H1 (cell line): ENCODE results near the gene CFAP161. TPM values are rescaled to one million over a fixed set of nuclear protein-coding genes. Genes with fewer than 3 reads are reported as not detected.

ENCODE experiments used
- CTCF ChIA-PET: fragments of 300-600 bp; sonication (Branson Sonifier 250); formaldehyde crosslinking; loops from one replicate; lab custom pipeline; 2021; ENCODE audit not compliant: partially characterized antibody; lab: Charles Lee
- POLR2A ChIA-PET: fragments of 300-600 bp; sonication (Branson Sonifier 250); formaldehyde crosslinking; loops from one replicate; lab custom pipeline; 2021; ENCODE audit warnings: inconsistent platforms; ENCODE audit not compliant: partially characterized antibody; lab: Charles Lee
- DNase-seq, 2 experiments: peaks; one replicate each; pipeline versions ENCODE4 v3.0.0 to v3.0.0-alpha.2; 2010 to 2022; ENCODE audit warnings: low spot score in 2 of 2, low read depth in 1 of 2, mixed read lengths in 1 of 2
- FAIRE-seq: peaks from 2 replicates; lab custom pipeline; 2011; peaks lifted over from hg19 to GRCh38; lab: Jason Lieb, UNC
- H2AFZ ChIP-seq: 2 replicates; pipeline ENCODE4 v1.8.1; 2012; ENCODE audit warnings: low read length, inconsistent platforms
- H2AK5ac ChIP-seq: 2 replicates; pipeline ENCODE4 v1.6.1; 2013; ENCODE audit warnings: low read depth, low read length
- H2BK120ac ChIP-seq: replicated peaks from 2 replicates; pipeline ENCODE3; 2013; ENCODE audit warnings: low read depth, low read length, inconsistent platforms
- H2BK12ac ChIP-seq: 2 replicates; pipeline ENCODE4 v1.6.1; 2013; ENCODE audit warnings: low read depth, low read length
- H2BK15ac ChIP-seq: 2 replicates; pipeline ENCODE4 v1.6.1; 2013; ENCODE audit warnings: low read length
- H2BK20ac ChIP-seq: 2 replicates; pipeline ENCODE4 v1.6.1; 2013; ENCODE audit warnings: low read length
- H2BK5ac ChIP-seq: 2 replicates; pipeline ENCODE4 v1.6.1; 2013; ENCODE audit warnings: low read depth, low read length
- H3K14ac ChIP-seq: 2 replicates; pipeline ENCODE4 v1.6.1; 2013; ENCODE audit warnings: inconsistent platforms; ENCODE audit not compliant: insufficient read length
- H3K18ac ChIP-seq: 2 replicates; pipeline ENCODE4 v1.6.1; 2013; ENCODE audit warnings: low read length; ENCODE audit errors: extremely low read depth
- H3K23ac ChIP-seq: 2 replicates; pipeline ENCODE4 v1.6.1; 2013; ENCODE audit warnings: inconsistent platforms; ENCODE audit not compliant: insufficient read length
- H3K23me2 ChIP-seq: 2 replicates; pipeline ENCODE4 v1.6.1; 2013; ENCODE audit warnings: low read depth, low read length
- H3K27ac ChIP-seq: 2 replicates; pipeline ENCODE4 v1.6.1; 2011; ENCODE audit warnings: low read depth, low read length, inconsistent platforms
- H3K27me3 ChIP-seq, 4 experiments: replicated peaks in 1 of 4; 1 replicate in 1 of 4; 2 replicates in 3 of 4; pipeline versions ENCODE4 v1.6.1 to v1.8.1; 2011 to 2013; ENCODE audit warnings: low read length in 3 of 4, mild to moderate bottlenecking in 3 of 4, inconsistent platforms in 2 of 4, mixed read lengths in 2 of 4, moderate library complexity in 1 of 4; ENCODE audit not compliant: control insufficient read depth in 3 of 4, insufficient read depth in 3 of 4; ENCODE audit errors: extremely low read depth in 1 of 4
- H3K36me3 ChIP-seq, 4 experiments: 2 replicates each; pipeline versions ENCODE4 v1.6.1 to v1.8.1; 2011 to 2013; ENCODE audit warnings: mild to moderate bottlenecking in 4 of 4, low read length in 3 of 4, moderate library complexity in 2 of 4, control low read depth in 1 of 4, inconsistent platforms in 1 of 4; ENCODE audit not compliant: insufficient read depth in 4 of 4, control insufficient read depth in 2 of 4
- H3K4ac ChIP-seq: replicated peaks from 2 replicates; pipeline ENCODE3; 2013; ENCODE audit warnings: low read length, low read depth, mixed read lengths, inconsistent platforms; ENCODE audit not compliant: insufficient read length
- H3K4me1 ChIP-seq, 4 experiments: replicated peaks in 1 of 4; 1 replicate in 1 of 4; 2 replicates in 3 of 4; pipeline versions ENCODE4 v1.6.1 to v1.8.1; 2011 to 2013; ENCODE audit warnings: low read length in 3 of 4, inconsistent platforms in 2 of 4, mixed read lengths in 1 of 4; ENCODE audit not compliant: insufficient read depth in 4 of 4, control insufficient read depth in 3 of 4
- H3K4me2 ChIP-seq, 2 experiments: 2 replicates each; pipeline versions ENCODE4 v1.6.1 to v1.8.1; 2011 to 2013; ENCODE audit warnings: low read depth in 2 of 2, low read length in 2 of 2, control low read depth in 1 of 2, inconsistent platforms in 1 of 2, mild to moderate bottlenecking in 1 of 2; ENCODE audit not compliant: insufficient read depth in 1 of 2
- H3K4me3 ChIP-seq, 4 experiments: fragments of 200-600, 300-600 bp in 1 of 4; sonication (generic), shearing (Covaris generic), sonication (Bioruptor Twin) in 1 of 4; 2 replicates each; pipeline versions ENCODE4 v1.5.1 to v1.8.1; 2011 to 2016; ENCODE audit warnings: low read length in 4 of 4, low read depth in 3 of 4, control low read depth in 2 of 4, inconsistent platforms in 2 of 4, mild to moderate bottlenecking in 2 of 4, mixed read lengths in 1 of 4, moderate library complexity in 1 of 4; ENCODE audit not compliant: insufficient read depth in 2 of 4; ENCODE audit errors: extremely low read depth in 1 of 4
- H3K56ac ChIP-seq: replicated peaks from 2 replicates; pipeline ENCODE3; 2013; ENCODE audit warnings: low read depth, mild to moderate bottlenecking, mixed read lengths, low read length, inconsistent platforms; ENCODE audit not compliant: insufficient read length
- H3K79me1 ChIP-seq: 2 replicates; pipeline ENCODE4 v1.6.1; 2013; ENCODE audit warnings: low read depth, low read length, control low read depth
- H3K79me2 ChIP-seq, 2 experiments: 2 replicates each; pipeline versions ENCODE4 v1.6.1 to v1.8.1; 2012 to 2013; ENCODE audit warnings: low read length in 2 of 2, mild to moderate bottlenecking in 2 of 2, inconsistent platforms in 1 of 2; ENCODE audit not compliant: insufficient read depth in 2 of 2, control insufficient read depth in 1 of 2
- H3K9ac ChIP-seq, 4 experiments: replicated peaks in 1 of 4; 1 replicate in 1 of 4; 2 replicates in 3 of 4; pipeline versions ENCODE4 v1.6.1 to v1.8.1; 2011 to 2013; ENCODE audit warnings: low read depth in 3 of 4, low read length in 3 of 4, control low read depth in 2 of 4, mild to moderate bottlenecking in 2 of 4, moderate library complexity in 2 of 4, inconsistent platforms in 1 of 4; ENCODE audit errors: extremely low read depth in 1 of 4
- H3K9me3 ChIP-seq, 2 experiments: 2 replicates each; pipeline versions ENCODE4 v1.6.1 to v1.8.1; 2012 to 2013; ENCODE audit warnings: mild to moderate bottlenecking in 2 of 2, moderate library complexity in 2 of 2, control low read depth in 1 of 2, inconsistent platforms in 1 of 2, low read depth in 1 of 2, low read length in 1 of 2, mixed read lengths in 1 of 2; ENCODE audit not compliant: insufficient read depth in 2 of 2
- H4K20me1 ChIP-seq, 2 experiments: replicated peaks in 1 of 2; 2 replicates each; pipeline versions ENCODE3 to v1.8.1; 2011 to 2013; ENCODE audit warnings: inconsistent platforms in 2 of 2, low read length in 2 of 2, mild to moderate bottlenecking in 1 of 2; ENCODE audit not compliant: insufficient read depth in 2 of 2, control insufficient read depth in 1 of 2
- H4K5ac ChIP-seq: 2 replicates; pipeline ENCODE4 v1.6.1; 2013; ENCODE audit warnings: low read length, low read depth, mixed read lengths, inconsistent platforms; ENCODE audit not compliant: insufficient read length
- H4K8ac ChIP-seq: 2 replicates; pipeline ENCODE4 v1.8.0; 2013; ENCODE audit warnings: mild to moderate bottlenecking, moderate library complexity, low read length, inconsistent platforms; ENCODE audit not compliant: insufficient read depth; ENCODE audit errors: extremely low read depth
- H4K91ac ChIP-seq: replicated peaks from 2 replicates; pipeline ENCODE3; 2013; ENCODE audit warnings: low read length, mixed read lengths, inconsistent platforms; ENCODE audit not compliant: insufficient read length
- BCL11A ChIP-seq, 2 experiments: IDR thresholded peaks; one replicate each; pipeline ENCODE4 v1.6.1; 2011; ENCODE audit warnings: low read depth in 2 of 2, low read length in 2 of 2, mild to moderate bottlenecking in 2 of 2
- CBX5 ChIP-seq: fragments of 300-800, 300-1000 bp; sonication (generic); IDR thresholded peaks from 2 replicates; pipeline ENCODE4 v1.7.1; 2016; ENCODE audit warnings: antibody characterized with exemption, low read length, low read depth
- CHD1 ChIP-seq: IDR thresholded peaks from 2 replicates; pipeline ENCODE4 v1.6.1; 2012; ENCODE audit warnings: low read depth, low read length, improper control_type of control experiment
- EZH2 ChIP-seq: fragments of 200-600 bp; sonication (generic); IDR thresholded peaks from 2 replicates; pipeline ENCODE4 v1.7.1; 2012; ENCODE audit warnings: low read depth, mild to moderate bottlenecking, moderate library complexity, low read length, inconsistent platforms; ENCODE audit not compliant: severe bottlenecking
- FOSL1 ChIP-seq: IDR thresholded peaks from 2 replicates; pipeline ENCODE4 v1.6.1; 2011; ENCODE audit warnings: mild to moderate bottlenecking, low read depth, low read length, moderate library complexity; ENCODE audit not compliant: insufficient read depth
- HDAC2 ChIP-seq, 2 experiments: fragments of 300-600 bp in 1 of 2; sonication (generic) in 1 of 2; IDR thresholded peaks; 2 replicates each; pipeline ENCODE4 v1.6.1; 2011 to 2012; ENCODE audit warnings: low read depth in 2 of 2, low read length in 2 of 2, mild to moderate bottlenecking in 2 of 2, moderate library complexity in 2 of 2, borderline replicate concordance in 1 of 2, inconsistent platforms in 1 of 2
- KDM5A ChIP-seq: fragments of 200-600 bp; IDR thresholded peaks from 2 replicates; pipeline ENCODE4 v1.7.1; 2012; ENCODE audit warnings: mild to moderate bottlenecking, low read length, inconsistent platforms, mixed read lengths
- MAFK ChIP-seq: IDR thresholded peaks from 2 replicates; pipeline ENCODE4 v1.6.1; 2012; ENCODE audit warnings: low read depth, mild to moderate bottlenecking, improper control_type of control experiment, low read length
- MAX ChIP-seq: IDR thresholded peaks from 2 replicates; pipeline ENCODE4 v1.6.1; 2012; ENCODE audit warnings: inconsistent platforms
- NRF1 ChIP-seq: IDR thresholded peaks from 2 replicates; pipeline ENCODE4 v1.6.1; 2011; ENCODE audit warnings: mild to moderate bottlenecking, low read depth, low read length, improper control_type of control experiment
- POLR2AphosphoS5 ChIP-seq: IDR thresholded peaks from 2 replicates; pipeline ENCODE4 v1.6.1; 2011; ENCODE audit warnings: low read depth, low read length
- POU5F1 ChIP-seq: IDR thresholded peaks from 2 replicates; pipeline ENCODE4 v1.6.1; 2011; ENCODE audit warnings: low read depth, mild to moderate bottlenecking, low read length, moderate library complexity
- SP1 ChIP-seq: IDR thresholded peaks from 2 replicates; pipeline ENCODE4 v1.6.1; 2011; ENCODE audit warnings: low read depth, low read length
- SRF ChIP-seq: IDR thresholded peaks from 2 replicates; pipeline ENCODE4 v1.6.1; 2011; ENCODE audit warnings: mild to moderate bottlenecking, low read depth, low read length, moderate library complexity
- TAF7 ChIP-seq: optimal IDR thresholded peaks from 2 replicates; pipeline ENCODE3; 2011; ENCODE audit warnings: low read depth, mild to moderate bottlenecking, inconsistent platforms, low read length, moderate library complexity, borderline replicate concordance
- TEAD4 ChIP-seq: IDR thresholded peaks from 2 replicates; pipeline ENCODE4 v1.6.1; 2012; ENCODE audit warnings: low read depth, low read length, inconsistent platforms, mixed read lengths
- polyA plus RNA-seq, 7 experiments: library from polyadenylated mRNA; depleted of rRNA in 3 of 7; stranded (reverse) in 5 of 7; unstranded in 2 of 7; fragments of >200 nt in 5 of 7; fragments of 200-250 nt in 2 of 7; gene quantifications; 1 replicate in 5 of 7; 2 replicates in 1 of 7; 4 replicates in 1 of 7; pipeline versions ENCODE4 v1.2.1 to v1.2.3, GENCODE V29; 2011 to 2013; ENCODE audit warnings: missing spikeins in 2 of 7, mixed read lengths in 2 of 7
- total RNA-seq: library from RNA; stranded (reverse); fragmentation: NEBNext Ultra II Directional; extraction: Animal tissue kit (Norgen Biotek cat#: 25700); gene quantifications from 2 replicates; pipeline ENCODE4 v1.2.1, GENCODE V29; 2021

Gene CFAP161
- total and polyA plus RNA-seq, 2 of the 8 experiments (the other 6 are each of a cell fraction or from before 2014, with no cell fraction given): 0.05 TPM; not detected in 1

GRCh38 chr15:81120069-81120468, 14.0 kb upstream of the CFAP161 start:
- Histone ChIP-seq H3K27me3 (peaks cover 0 to 3% (median 0%) of the 10 kb centered on the region in 4 experiments; a peak in 1 of 7 replicates), H3K14ac (no peak overlapping the region), H2AFZ (no peak overlapping the region), H4K91ac (no peak overlapping the region), H3K9ac (no peak overlapping the region), H4K5ac (no peak overlapping the region), H3K4me1 (no peaks in the 10 kb centered on the region), H2BK120ac (no peak overlapping the region), H3K23ac (no peak overlapping the region), H3K79me1 (no peaks in the 10 kb centered on the region), H4K20me1 (no peaks in the 10 kb centered on the region), H2AK5ac (no peak overlapping the region), H3K4ac (no peak overlapping the region), H3K4me2 (no peak overlapping the region), H2BK12ac (no peak overlapping the region), H3K18ac (no peak overlapping the region), H4K8ac (no peak overlapping the region), H3K9me3 (0 out of 4 replicates have a peak, but pooled peaks cover 3 to 5% of the 10 kb centered on the region in 2 experiments), H2BK15ac (no peak overlapping the region), H2BK20ac (no peak overlapping the region), H3K23me2 (no peaks in the 10 kb centered on the region), H3K36me3 (no peaks in the 10 kb centered on the region), H3K27ac (no peak overlapping the region), H3K56ac (no peak overlapping the region), H2BK5ac (no peak overlapping the region), H3K79me2 (no peaks in the 10 kb centered on the region), H3K4me3 (no peak overlapping the region)
- ChIA-PET CTCF (interaction anchor here (5.9 kb wide), 1 partner anchor 12 kb away, joined by 40 read pairs; no protein-coding TSS in a partner anchor), POLR2A (no interaction called here)
- DNase-seq (no peak), FAIRE-seq (no peak)
- TF ChIP-seq MAFK: no peak
- no peak for TF ChIP-seq EZH2
- TF ChIP-seq BCL11A (IDR thresholded peaks at IDR 0.05; ENCODE audit: low read depth in 2 of 2, low read length in 2 of 2): no peak
- no peak for TF ChIP-seq SP1
- no peak for TF ChIP-seq CHD1
- no peak for TF ChIP-seq TAF7
- TF ChIP-seq NRF1: no peak
- TF ChIP-seq POU5F1: no peak
- TF ChIP-seq TEAD4: no peak
- TF ChIP-seq POLR2AphosphoS5: no peak
- TF ChIP-seq CBX5: no peak
- no peak for TF ChIP-seq FOSL1
- no peak for TF ChIP-seq MAX
- no peak for TF ChIP-seq SRF
- TF ChIP-seq HDAC2 (IDR thresholded peaks at IDR 0.05; ENCODE audit: borderline replicate concordance in 1 of 2, low read depth in 2 of 2, low read length in 2 of 2): no peak
- no peak for TF ChIP-seq KDM5A
